ENCODE measurements around the gene CYP2B6. TPM values are rescaled to one million over a fixed set of nuclear protein-coding genes. Genes with fewer than 3 reads are reported as not detected.
"Not testable (repeated sequence)": the region's sequence is repeated elsewhere in the genome, so short reads cannot be mapped to it uniquely, and the experiment has no call there.

CYP2B6 gene
- total RNA-seq, 2 donors from 2014 or later: not detected

- intact Hi-C loops (cut with DNase I): no loop called here
- ATAC-seq: no peak
- TF ChIP-seq POLR2A (IDR thresholded peaks at IDR 0.05): no peak
- Histone ChIP-seq H3K27ac (no peak overlapping the region), H3K4me3 (no peak overlapping the region), H3K27me3 (no peaks in the 10 kb centered on the region), H3K9me3 (no peaks in the 10 kb centered on the region), H3K4me1 (no peaks in the 10 kb centered on the region), H3K36me3 (replicated peaks in 1 of 2; ENCODE audit: insufficient read depth in 1 of 2, low read depth in 2 of 2) (no peaks in the 10 kb centered on the region)
- no peak for DNase-seq
These were observed 30.3 kb upstream of the CYP2B6 start for GRCh38 chr19:40960780-40961179.

GRCh38 chr19:40962460-40962961, 28.6 kb upstream of the CYP2B6 start:
- H3K36me3 ChIP-seq (replicated peaks in 1 of 2; ENCODE audit: insufficient read depth in 1 of 2, low read depth in 2 of 2): no peaks in the 10 kb centered on the region
- no peaks in the 10 kb centered on the region for H3K27me3 ChIP-seq
- H3K4me1 ChIP-seq: no peaks in the 10 kb centered on the region
- ATAC-seq (no peak), DNase-seq (no peak)
- H3K27ac ChIP-seq: no peak overlapping the region
- H3K9me3 ChIP-seq: no peaks in the 10 kb centered on the region
- no peak overlapping the region for H3K4me3 ChIP-seq
- 63 to 67% methylated on average over 3 of the region's 3 CpGs for WGBS, 2 donors
- TF ChIP-seq CTCF (IDR thresholded peaks at IDR 0.05) (no peak), POLR2A (IDR thresholded peaks at IDR 0.05) (no peak)
- intact Hi-C loops (cut with DNase I): no loop called here

- intact Hi-C loops (cut with DNase I); H3K9me3 ChIP-seq: not testable (repeated sequence)
- WGBS, 2 donors: 72 to 78% methylated on average over 3 of the region's 3 CpGs
These were observed 26.7 kb upstream of the CYP2B6 start for GRCh38 chr19:40964361-40964760.

GRCh38 chr19:40965351-40965750, 25.7 kb upstream of the CYP2B6 start:
- WGBS, 2 donors: 83% methylated on average over 4 of the region's 35 CpGs; no CpG with 5 or more reads in 1 of the 2 donors
- intact Hi-C loops (cut with DNase I); H3K4me1 ChIP-seq: not testable (repeated sequence)

More at GRCh38 chr19:40964361-40964760, 26.7 kb upstream of the CYP2B6 start:
- H3K36me3 ChIP-seq (replicated peaks in 1 of 2; ENCODE audit: insufficient read depth in 1 of 2, low read depth in 2 of 2); H3K4me1 ChIP-seq; H3K4me3 ChIP-seq; ATAC-seq; DNase-seq; H3K27me3 ChIP-seq; H3K27ac ChIP-seq: not testable (repeated sequence)

GRCh38 chr19:40966591-40966990, 24.5 kb upstream of the CYP2B6 start:
- not testable (repeated sequence) for DNase-seq, H3K4me3 ChIP-seq
- WGBS, 2 donors: 92% methylated on average over 17 of the region's 25 CpGs; no CpG with 5 or more reads in 1 of the 2 donors

More at GRCh38 chr19:40965351-40965750, 25.7 kb upstream of the CYP2B6 start:
- not testable (repeated sequence) for H3K36me3 ChIP-seq (replicated peaks in 1 of 2; ENCODE audit: insufficient read depth in 1 of 2, low read depth in 2 of 2); ATAC-seq; H3K27ac ChIP-seq; H3K27me3 ChIP-seq; DNase-seq; H3K4me3 ChIP-seq; H3K9me3 ChIP-seq

GRCh38 chr19:40968065-40968464, 23.0 kb upstream of the CYP2B6 start:
- H3K27ac ChIP-seq; ATAC-seq; DNase-seq; intact Hi-C loops (cut with DNase I); H3K4me3 ChIP-seq; H3K27me3 ChIP-seq; H3K4me1 ChIP-seq; H3K36me3 ChIP-seq (replicated peaks in 1 of 2; ENCODE audit: insufficient read depth in 1 of 2, low read depth in 2 of 2); H3K9me3 ChIP-seq: not testable (repeated sequence)
- WGBS, 2 donors: 86 to 90% methylated on average over 3 of the region's 3 CpGs

More at GRCh38 chr19:40966591-40966990, 24.5 kb upstream of the CYP2B6 start:
- H3K4me1 ChIP-seq; H3K9me3 ChIP-seq; H3K36me3 ChIP-seq (replicated peaks in 1 of 2; ENCODE audit: insufficient read depth in 1 of 2, low read depth in 2 of 2); ATAC-seq; H3K27ac ChIP-seq; H3K27me3 ChIP-seq; intact Hi-C loops (cut with DNase I): not testable (repeated sequence)

GRCh38 chr19:40969721-40970120, 21.4 kb upstream of the CYP2B6 start:
- H3K4me3 ChIP-seq; H3K36me3 ChIP-seq (replicated peaks in 1 of 2; ENCODE audit: insufficient read depth in 1 of 2, low read depth in 2 of 2); H3K27ac ChIP-seq; H3K27me3 ChIP-seq; H3K4me1 ChIP-seq; intact Hi-C loops (cut with DNase I); H3K9me3 ChIP-seq; ATAC-seq; DNase-seq: not testable (repeated sequence)
- 64 to 73% methylated on average over 4 of the region's 4 CpGs for WGBS, 2 donors

- H3K4me3 ChIP-seq; H3K4me1 ChIP-seq; H3K9me3 ChIP-seq; intact Hi-C loops (cut with DNase I); ATAC-seq; H3K27ac ChIP-seq; DNase-seq; H3K27me3 ChIP-seq; H3K36me3 ChIP-seq (replicated peaks in 1 of 2; ENCODE audit: insufficient read depth in 1 of 2, low read depth in 2 of 2): not testable (repeated sequence)
- 56 to 66% methylated on average over 4 to 6 of the region's 6 CpGs for WGBS, 2 donors
These were observed 20.4 kb upstream of the CYP2B6 start for GRCh38 chr19:40970396-40971345.

Data from body of pancreas (tissue), 4 donors.